Measurements from ENCODE around the gene CPNE7. TPM values are rescaled to one million over a fixed set of nuclear protein-coding genes. Genes with fewer than 3 reads are reported as not detected.
"Not testable (repeated sequence)": the region's sequence is repeated elsewhere in the genome, so short reads cannot be mapped to it uniquely, and the experiment has no call there.

Gene CPNE7
- polyA plus RNA-seq, 3 donors = 2.0 to 3.4 (median 3.0) TPM

GRCh38 chr16:89564476-89565255 is 10.9 kb upstream of the CPNE7 start:
- DNase-seq (ENCODE audit: low read depth in 3 of 3, low spot score in 2 of 3) = no peak

- DNase-seq (ENCODE audit: low read depth in 3 of 3, low spot score in 2 of 3) = no peak
These were observed 10.4 kb upstream of the CPNE7 start for GRCh38 chr16:89565256-89565505.

GRCh38 chr16:89565506-89566372 is 9.8 kb upstream of the CPNE7 start:
- no peak for DNase-seq (ENCODE audit: low read depth in 3 of 3, low spot score in 2 of 3)

- no peak for DNase-seq (ENCODE audit: low read depth in 3 of 3, low spot score in 2 of 3)
These were observed 7.6 kb upstream of the CPNE7 start for GRCh38 chr16:89567656-89568594.

- no peak for DNase-seq (ENCODE audit: low read depth in 3 of 3, low spot score in 2 of 3)
These were observed 5.8 kb upstream of the CPNE7 start for GRCh38 chr16:89569506-89570341.

DNA sequence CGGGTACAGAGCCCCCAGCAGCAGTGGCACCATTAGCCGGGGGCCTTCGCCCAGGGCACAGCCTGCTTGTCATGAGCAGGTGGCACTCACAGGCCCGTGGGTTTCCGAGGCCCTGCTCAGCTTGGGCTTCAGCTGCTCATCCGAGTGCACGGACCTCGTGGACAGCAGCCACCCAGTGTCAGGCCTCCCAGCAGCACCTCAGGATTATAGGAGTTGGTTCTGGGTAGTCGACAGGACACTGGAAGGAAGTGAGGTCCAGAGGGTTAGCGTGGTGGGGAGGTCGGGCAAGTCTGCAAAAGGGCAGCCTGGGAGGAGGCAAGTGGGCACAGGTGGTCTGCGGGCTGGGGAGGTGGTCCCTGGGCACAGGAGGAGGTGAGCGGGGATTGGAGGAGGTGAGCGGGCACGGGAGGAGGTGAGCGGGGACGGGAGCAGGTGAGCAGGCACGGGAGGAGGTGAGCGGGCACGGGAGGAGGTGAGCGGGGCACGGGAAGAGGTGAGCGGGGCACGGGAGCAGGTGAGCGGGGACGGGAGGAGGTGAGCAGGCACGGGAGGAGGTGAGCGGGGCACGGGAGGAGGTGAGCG is 5.1 kb upstream of the CPNE7 start:
- DNase-seq (ENCODE audit: low read depth in 3 of 3, low spot score in 2 of 3) = no peak

GRCh38 chr16:89570983-89571598 is 4.5 kb upstream of the CPNE7 start:
- not testable (repeated sequence) for DNase-seq (ENCODE audit: low read depth in 3 of 3, low spot score in 2 of 3)

GRCh38 chr16:89571636-89572035 is 3.9 kb upstream of the CPNE7 start:
- DNase-seq (ENCODE audit: low read depth in 3 of 3, low spot score in 2 of 3) = no peak

GRCh38 chr16:89572073-89572484 is 3.5 kb upstream of the CPNE7 start:
- DNase-seq (ENCODE audit: low read depth in 3 of 3, low spot score in 2 of 3) = no peak

DNA sequence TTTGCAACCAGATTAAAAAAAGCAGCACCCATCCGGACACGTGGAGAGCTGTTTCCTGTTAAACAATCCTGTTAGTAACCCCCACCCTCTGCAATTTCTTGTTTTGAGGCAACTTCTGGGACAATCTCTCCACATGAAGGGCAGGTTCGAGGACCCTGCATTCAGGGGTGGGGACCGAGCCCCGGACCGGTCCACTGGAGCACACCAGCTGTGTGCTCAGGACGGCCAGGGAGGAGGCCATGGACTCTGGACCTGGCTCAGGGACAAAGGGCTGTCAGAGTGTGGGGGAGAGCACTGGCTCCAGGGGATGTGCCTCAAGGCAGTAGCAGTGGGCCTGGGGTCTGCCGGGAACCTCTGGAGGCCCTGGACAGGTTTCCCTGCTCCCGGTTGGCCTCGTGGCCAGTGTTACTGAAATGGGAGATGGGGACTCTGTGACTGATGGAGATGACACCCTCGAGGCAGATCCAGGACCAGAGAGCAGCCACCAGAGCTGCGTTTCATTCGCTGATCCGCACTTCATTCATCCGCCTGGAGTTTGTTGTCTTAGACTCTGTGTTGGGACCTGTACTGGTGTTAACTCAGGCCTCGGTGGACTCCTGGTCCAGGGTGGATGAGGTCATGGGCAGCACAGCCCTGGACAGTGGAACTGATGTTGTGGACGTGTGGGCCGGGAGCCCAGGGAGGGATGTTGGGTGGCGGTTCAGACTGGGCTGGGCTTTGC is 2.9 kb upstream of the CPNE7 start:
- DNase-seq (ENCODE audit: low read depth in 3 of 3, low spot score in 2 of 3) = no peak

DNA sequence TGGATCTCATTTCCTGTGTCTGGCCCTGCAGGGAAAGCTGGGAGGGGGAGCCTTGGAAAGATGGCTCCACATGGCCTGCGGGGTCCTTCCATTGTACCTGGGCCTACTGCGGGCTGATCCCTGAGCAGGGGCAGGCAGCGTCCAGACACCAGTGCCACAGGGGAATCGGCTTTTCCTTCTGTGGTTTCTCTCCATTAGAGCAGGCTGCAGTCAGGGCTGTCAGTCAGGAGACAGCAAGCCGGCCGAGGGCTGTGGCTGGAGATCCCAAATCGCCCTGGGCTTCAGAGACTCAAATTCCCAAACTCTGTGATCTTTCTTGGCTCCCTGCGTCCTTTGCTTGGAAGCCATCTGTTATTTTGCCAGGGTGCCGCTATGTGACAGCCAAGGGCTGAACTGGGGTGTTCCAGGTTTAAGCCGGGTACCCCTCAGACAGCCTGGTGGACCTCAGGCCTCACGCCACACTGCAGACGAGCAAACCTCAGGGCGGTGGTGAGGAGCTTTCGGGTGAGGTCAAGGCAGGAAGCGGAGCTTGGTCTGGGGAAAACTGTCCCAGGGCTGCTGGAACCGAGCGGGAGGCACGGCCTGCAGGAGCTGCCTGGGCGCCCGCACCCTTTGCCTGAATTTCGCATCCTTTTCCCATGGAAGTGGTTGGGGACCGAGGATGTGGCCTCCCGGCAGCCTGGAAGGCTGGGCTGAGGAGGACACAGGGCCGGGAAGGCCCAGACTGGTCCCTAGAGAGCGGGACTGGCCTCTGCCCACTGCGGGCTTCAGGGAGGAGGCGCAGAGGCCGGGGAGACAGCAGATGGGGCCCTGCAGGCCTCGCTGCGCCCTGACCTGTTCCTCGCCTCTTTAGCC is 1.5 kb upstream of the CPNE7 start:
- DNase-seq (ENCODE audit: low read depth in 3 of 3, low spot score in 2 of 3) = no peak

DNA sequence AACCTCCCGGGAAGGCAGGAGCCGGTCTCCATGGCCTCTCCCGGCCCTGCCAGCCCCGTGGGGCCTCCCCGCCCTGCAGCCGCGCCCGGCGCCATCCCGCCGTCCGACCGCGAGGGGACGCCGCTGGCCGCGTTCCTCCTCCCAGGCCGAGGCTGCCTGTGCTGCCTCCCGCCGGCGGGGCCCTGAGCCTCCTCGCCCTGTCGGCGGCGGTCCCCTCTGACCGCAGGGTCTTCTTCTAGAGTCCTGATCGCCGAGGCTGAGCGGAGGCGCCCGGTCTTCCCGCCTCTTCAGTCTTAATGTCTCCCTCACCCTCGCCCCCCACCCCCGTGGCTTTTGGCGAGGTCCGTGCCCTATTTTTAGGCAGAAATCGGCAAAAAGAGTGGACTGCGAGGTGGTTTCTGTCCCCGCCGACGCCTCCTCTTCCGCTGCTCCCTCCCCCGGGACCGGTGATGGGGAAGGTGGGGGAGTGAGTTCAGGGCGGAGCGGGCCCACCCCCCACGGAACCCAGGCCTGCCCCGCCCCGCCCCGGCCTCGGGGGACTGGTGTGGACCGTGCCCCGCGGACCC is 794 bp upstream of the CPNE7 start:
- no peak for DNase-seq (ENCODE audit: low read depth in 3 of 3, low spot score in 2 of 3)

DNA sequence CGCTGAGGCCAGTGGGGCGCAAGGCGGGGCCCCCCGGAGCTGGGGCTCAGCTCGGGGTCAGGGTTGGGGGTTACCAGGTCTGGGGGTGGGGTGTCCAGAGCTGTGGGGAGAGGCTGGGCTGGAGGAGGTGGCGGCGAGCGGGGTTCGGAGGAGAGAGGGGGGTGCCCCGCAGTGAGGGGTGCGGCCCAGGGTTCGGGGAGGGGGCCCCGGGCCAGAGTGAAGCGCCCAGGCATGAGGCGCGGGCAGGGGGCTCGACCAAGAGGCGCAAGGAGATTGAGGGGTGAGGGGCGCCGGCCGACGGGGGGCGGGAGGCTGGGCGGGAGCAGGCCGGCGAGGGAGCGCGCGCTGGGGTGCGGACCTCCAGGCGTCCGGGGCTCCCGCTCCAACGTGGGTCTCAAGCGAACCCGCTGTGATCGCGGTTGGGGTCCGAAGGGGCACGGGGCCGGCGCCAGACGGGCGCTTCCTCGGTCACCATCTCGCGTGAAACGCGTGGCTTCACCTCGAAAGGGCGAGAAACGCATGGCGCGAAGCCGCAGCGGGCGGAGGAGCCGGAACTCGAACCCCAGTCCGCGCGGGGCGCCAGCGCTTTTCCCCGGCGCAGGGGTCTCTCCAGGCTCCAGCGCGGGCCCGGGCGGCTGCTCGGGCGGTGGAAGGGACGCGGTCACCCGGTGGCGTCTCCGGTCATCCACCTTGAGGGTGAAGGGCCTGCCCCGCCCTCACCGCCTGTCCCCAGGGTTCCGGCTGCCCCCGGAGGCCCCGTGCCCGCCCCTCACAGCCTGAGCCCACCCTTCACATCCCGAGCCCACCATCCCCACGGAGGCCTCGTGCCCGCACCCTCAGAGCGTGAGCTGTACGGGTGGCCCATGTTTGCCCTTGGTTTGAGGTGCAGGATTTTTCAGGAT is 846 bp downstream of the CPNE7 start:
- no peak for DNase-seq (ENCODE audit: low read depth in 3 of 3, low spot score in 2 of 3)

DNA sequence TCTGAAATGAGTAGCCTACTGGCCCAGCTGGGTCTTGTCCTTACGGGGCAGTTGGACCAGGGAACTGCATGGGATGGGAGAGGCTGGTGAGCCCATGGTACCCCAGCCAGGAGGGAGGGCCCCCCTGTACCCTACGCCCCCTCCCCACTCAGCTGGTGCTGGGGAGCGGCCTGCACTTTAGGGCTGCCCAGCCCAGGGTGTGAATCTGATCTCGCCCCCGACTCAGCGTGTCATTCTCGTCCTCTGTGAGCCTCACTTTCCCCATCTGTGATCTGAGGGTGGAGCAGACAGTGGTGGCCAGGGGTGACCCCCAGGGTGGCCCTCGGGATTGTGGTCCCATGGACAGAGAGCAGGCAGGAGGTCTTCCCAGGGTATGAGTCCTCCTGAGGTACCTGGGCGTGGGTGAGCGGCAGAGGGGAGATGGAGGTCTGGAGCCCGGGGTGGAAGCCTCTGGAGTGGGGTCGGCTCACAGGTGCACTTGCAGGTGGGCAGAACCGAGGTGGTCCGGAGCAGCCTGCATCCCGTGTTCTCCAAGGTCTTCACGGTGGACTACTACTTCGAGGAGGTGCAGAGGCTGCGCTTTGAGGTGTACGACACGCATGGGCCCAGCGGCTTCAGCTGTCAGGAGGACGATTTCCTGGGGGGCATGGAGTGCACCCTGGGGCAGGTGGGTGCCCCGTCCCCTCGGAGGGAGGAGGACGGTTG is 1.6 kb downstream of the CPNE7 start:
- DNase-seq (ENCODE audit: low read depth in 3 of 3, low spot score in 2 of 3) = no peak

GRCh38 chr16:89579351-89579750 is 3.8 kb downstream of the CPNE7 start:
- no peak for DNase-seq (ENCODE audit: low read depth in 3 of 3, low spot score in 2 of 3)
